Measurements from ENCODE around the gene NR3C1. TPM values are rescaled to one million over a fixed set of nuclear protein-coding genes. Genes with fewer than 3 reads are reported as not detected.

NR3C1 gene
- total RNA-seq, 6 experiments from 2014 or later: 27.3 to 60.1 (median 47.2) TPM

DNA sequence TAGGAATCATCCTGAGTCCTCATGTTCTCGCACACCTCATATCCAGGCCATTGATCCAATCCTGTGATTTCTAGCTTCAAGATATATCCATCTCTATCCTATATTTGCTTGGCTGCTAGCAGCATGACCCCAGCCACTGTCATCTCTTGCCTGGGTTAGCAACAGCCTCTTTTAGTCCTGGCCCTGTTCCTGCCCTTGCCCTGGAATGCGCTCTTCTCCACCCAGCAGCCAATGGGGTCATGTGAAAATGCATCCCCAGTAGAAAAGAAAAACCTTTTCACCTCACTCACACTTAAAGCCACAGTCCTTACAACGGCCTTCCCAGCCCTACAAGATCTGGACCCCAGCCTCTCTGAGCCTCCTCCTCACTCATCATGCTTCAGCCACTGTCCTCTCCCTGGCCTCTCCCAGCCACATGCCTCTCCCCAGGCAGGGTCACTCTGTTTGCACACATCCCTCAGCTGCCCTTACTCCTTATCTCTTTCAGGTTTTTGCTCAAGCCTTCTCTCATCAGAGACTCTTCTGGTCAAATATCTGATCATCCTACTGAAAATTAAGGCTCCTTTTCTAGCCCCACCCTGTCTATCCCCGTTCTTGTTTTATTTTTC, 34.3 kb upstream of the NR3C1 start:
- no peak for TF ChIP-seq POLR2A (IDR thresholded peaks at IDR 0.05)
- TF ChIP-seq, protein P1, sequence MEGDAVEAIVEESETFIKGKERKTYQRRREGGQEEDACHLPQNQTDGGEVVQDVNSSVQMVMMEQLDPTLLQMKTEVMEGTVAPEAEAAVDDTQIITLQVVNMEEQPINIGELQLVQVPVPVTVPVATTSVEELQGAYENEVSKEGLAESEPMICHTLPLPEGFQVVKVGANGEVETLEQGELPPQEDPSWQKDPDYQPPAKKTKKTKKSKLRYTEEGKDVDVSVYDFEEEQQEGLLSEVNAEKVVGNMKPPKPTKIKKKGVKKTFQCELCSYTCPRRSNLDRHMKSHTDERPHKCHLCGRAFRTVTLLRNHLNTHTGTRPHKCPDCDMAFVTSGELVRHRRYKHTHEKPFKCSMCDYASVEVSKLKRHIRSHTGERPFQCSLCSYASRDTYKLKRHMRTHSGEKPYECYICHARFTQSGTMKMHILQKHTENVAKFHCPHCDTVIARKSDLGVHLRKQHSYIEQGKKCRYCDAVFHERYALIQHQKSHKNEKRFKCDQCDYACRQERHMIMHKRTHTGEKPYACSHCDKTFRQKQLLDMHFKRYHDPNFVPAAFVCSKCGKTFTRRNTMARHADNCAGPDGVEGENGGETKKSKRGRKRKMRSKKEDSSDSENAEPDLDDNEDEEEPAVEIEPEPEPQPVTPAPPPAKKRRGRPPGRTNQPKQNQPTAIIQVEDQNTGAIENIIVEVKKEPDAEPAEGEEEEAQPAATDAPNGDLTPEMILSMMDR (IDR thresholded peaks at IDR 0.05): no peak

DNA sequence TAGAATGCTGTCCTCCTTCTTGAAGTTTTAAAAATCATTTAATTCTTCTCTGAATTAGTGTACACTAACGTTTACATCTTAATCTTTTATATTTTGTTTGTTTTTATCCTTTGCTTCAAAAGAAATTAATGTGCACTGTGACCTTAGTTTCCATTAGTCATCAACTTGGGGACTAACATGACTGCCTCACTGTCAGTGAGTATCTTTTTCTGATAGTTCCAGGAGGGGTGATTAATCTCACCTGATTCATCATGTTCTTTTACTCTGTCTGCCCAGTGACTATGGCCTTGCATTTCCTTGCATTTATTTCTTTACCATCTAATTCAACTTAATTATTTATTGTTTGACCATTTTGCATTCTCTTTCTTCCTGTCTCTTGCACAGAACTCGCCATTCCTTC, 33.4 kb upstream of the NR3C1 start:
- no peak for DNase-seq
- ATAC-seq: no peak
- Histone ChIP-seq H3K27me3 (no peaks in the 10 kb centered on the region), H3K9me3 (no peaks in the 10 kb centered on the region), H3K27ac (no peak overlapping the region), H3K36me3 (no peaks in the 10 kb centered on the region), H3K4me1 (peaks cover 0 to 9% (median 2%) of the 10 kb centered on the region in 4 donors), H3K4me3 (no peak overlapping the region)
- intact Hi-C loops (cut with DNase I): no loop called here
- 73% methylated on average over 2 of the region's 2 CpGs for WGBS (ENCODE audit: insufficient coverage, low coverage, low lambda C conversion rate, missing lambda C conversion rate)
- TF ChIP-seq, protein P1 (IDR thresholded peaks at IDR 0.05): no peak
- TF ChIP-seq POLR2A (IDR thresholded peaks at IDR 0.05): no peak

More for the DNA sequence above, 34.3 kb upstream of the NR3C1 start:
- DNase-seq (no peak), ATAC-seq (no peak)
- intact Hi-C loops (cut with DNase I): no loop called here
- Histone ChIP-seq H3K27me3 (no peaks in the 10 kb centered on the region), H3K9me3 (no peaks in the 10 kb centered on the region), H3K27ac (no peak overlapping the region), H3K4me3 (no peak overlapping the region), H3K36me3 (no peaks in the 10 kb centered on the region), H3K4me1 (peaks cover 0 to 3% (median 0%) of the 10 kb centered on the region in 4 donors)
- WGBS (ENCODE audit: insufficient coverage, low coverage, low lambda C conversion rate, missing lambda C conversion rate): 93% methylated on average over 3 of the region's 4 CpGs

DNA sequence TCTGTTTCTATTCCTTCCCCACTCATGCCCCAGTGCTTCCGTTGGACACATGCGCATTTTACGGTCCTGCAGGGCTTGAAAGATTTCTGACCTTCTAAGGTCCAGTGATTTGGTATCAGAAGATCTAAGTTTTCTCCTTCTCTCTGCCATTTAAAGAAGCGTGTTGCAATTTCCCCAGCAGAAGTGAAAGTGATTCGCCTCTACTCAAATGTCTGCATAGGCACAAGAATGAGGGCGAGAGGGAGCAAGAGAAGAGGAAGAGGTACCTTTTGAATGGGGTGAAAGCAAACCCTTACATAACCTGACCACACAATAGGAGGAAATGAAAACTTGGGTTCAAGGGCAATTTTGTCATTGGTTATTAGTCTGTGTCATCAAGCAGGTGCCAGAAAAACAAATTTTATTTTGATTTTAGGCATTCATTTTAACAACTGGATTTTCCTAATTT, 31.7 kb upstream of the NR3C1 start:
- no peaks in the 10 kb centered on the region for H3K36me3 ChIP-seq
- intact Hi-C loops (cut with DNase I): no loop called here
- peak in 1 of 3 donors; percentile 50 for DNase-seq

DNA sequence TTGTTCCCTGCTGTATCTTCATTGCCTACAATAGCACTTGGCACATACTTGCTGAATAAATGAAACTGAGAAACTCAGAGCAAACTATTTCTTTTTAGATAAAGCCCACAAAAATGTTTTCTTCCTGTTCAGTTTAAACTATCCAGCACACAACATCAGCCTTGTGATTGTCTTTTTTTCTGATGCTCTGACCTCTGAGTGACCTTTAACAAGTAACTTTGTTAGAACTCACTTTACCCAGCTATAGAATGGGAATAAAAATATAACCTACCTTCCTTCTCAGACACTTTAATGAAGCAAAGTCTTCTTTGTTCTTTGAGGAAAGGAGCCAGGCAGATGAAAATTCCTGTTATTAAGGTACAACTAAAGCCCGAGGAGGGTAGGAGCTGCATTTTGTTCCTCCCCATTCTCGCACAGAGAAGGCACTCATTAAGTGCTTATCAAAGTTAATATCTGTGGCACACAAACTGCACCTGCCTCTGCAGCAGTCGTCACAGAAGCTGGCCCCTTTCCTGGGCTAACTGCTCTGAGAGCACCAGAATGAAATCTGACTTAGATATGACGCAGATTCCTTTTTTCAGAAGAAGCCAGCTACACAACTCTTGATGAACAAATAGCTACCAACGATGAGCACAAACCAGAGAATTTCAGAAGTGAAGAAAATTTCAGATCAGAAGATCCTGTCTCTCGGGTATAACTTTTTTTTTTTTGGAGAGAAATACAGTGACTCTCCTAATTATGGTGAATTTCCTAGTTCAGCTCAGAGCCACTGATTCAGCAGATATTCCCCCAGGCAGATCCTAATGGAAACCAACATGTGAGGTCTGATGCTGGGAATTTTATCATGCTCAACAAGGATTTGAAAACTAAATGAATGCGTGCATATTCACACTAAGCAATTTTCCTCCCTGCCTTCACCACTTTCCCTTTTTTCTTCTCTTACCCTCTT, 31.0 kb upstream of the NR3C1 start:
- peak overlapping the region; percentile 46 to 94 (median 76) for H3K27ac ChIP-seq
- peak overlapping the region; percentile 17 to 46 (median 41) for H3K4me3 ChIP-seq
- peak; percentile 56 to 89 (median 85) for DNase-seq
- intact Hi-C loops (cut with DNase I): no loop called here
- H3K36me3 ChIP-seq: no peaks in the 10 kb centered on the region
- peaks cover 0 to 10% (median 5%) of the 10 kb centered on the region in 4 donors for H3K4me1 ChIP-seq
- TF ChIP-seq, protein P1 (IDR thresholded peaks at IDR 0.05): no peak
- peak; percentile 11 for TF ChIP-seq POLR2A (IDR thresholded peaks at IDR 0.05)
- 1% methylated on average over 6 of the region's 7 CpGs for WGBS (ENCODE audit: insufficient coverage, low coverage, low lambda C conversion rate, missing lambda C conversion rate)
- H3K27me3 ChIP-seq: no peaks in the 10 kb centered on the region
- ATAC-seq: peak; percentile 58 to 79 (median 67)
- no peaks in the 10 kb centered on the region for H3K9me3 ChIP-seq

More for the DNA sequence above, 31.7 kb upstream of the NR3C1 start:
- Histone ChIP-seq H3K27ac (peak overlapping the region; percentile 46 to 94 (median 76)), H3K9me3 (no peaks in the 10 kb centered on the region), H3K4me1 (peaks cover 0 to 10% (median 5%) of the 10 kb centered on the region in 4 donors), H3K27me3 (no peaks in the 10 kb centered on the region), H3K4me3 (peak overlapping the region; percentile 17 to 46 (median 41))
- WGBS (ENCODE audit: insufficient coverage, low coverage, low lambda C conversion rate, missing lambda C conversion rate): 5% methylated on average over 6 of the region's 6 CpGs
- TF ChIP-seq, protein P1 (IDR thresholded peaks at IDR 0.05): no peak
- no peak for TF ChIP-seq POLR2A (IDR thresholded peaks at IDR 0.05)
- peak; percentile 45 to 56 (median 52) for ATAC-seq

Data from right lobe of liver (tissue), 6 donors.